Measurements from ENCODE around the gene CDR2.
"Not testable (repeated sequence)": the region's sequence is repeated elsewhere in the genome, so short reads cannot be mapped to it uniquely, and the experiment has no call there.

CDR2 gene

DNA sequence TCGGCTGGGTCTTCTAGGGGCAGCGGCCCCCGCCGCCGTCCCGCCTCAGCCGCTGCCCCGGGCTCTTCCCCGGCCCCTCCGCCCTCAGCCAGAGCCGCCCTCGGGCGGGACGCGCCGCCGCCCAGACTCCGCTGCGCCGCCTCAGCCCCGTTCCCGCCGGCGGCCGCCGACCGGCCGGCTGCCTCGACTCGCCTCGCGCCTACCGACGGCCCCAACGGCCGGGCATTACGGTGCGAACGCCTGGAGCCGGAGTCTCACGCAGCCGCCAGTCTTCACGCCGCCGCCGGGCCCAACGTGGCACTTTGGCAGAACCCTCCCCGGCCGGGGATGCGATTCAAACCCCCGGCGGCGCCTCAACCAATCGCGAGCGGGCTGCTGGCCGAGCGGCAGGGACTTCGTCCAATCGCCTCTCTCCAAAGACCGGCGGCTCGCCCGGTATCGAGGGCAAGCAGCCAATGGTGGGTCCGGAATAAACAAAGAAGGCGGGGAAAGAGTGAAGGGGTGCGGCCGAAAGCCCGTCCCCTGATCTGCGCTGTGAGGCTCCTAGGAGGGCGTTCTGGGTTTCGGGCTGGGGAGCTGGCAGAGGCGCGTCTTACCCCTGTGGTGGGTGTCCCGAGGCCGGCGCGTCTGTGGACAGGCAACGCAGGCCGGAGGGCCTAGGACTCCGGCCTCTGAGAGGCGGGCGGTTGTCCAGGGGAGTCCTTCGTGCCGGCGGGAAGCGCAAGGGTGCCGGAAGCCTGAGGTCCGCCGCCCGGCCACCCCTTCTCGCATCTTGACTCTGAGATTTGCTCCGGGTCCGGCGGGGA lies at the start of gene CDR2:
Gene CDR2 (minus strand): TSS at position 309 of the 806 bp plus-strand sequence. CDS start 310 bp downstream, outside the sequence.
- DNase-seq = peak; percentile 94 to 96

DNA sequence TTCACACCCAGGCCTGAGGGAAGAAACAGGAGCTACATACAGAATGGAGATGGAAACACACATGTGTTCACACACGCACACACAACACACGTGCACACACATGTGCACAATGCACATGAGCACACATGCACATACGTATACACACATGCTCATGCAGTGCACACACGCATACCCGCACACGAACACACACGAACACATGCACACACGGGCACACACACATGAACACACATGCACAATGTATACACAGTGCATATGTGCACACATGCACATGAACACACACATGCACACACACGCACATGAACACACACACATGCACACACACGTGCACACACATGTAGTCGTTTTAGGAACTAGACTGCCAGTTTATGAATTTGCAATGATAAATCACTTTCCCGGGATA lies 49.3 kb upstream of the CDR2 start:
- DNase-seq = no peak

DNA sequence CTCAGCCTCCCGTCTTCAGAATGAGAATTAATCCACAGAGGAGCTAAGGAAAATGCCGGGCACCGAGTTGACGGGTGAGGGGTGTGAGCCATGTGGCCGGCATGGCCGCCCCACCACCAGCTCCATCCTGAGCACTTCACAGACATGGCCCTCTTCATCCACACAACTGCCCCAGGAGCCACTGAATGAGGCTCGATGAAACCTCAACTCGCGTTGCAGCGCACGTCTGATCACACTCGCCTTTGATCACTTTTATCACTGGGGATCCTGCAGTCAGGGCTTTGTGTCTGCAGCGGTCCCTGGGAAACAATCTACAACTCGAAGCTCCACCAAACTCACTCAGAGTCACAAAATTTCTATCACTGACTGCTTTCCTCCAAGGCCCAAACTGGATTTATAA lies 46.7 kb upstream of the CDR2 start:
- no peak for DNase-seq

DNA sequence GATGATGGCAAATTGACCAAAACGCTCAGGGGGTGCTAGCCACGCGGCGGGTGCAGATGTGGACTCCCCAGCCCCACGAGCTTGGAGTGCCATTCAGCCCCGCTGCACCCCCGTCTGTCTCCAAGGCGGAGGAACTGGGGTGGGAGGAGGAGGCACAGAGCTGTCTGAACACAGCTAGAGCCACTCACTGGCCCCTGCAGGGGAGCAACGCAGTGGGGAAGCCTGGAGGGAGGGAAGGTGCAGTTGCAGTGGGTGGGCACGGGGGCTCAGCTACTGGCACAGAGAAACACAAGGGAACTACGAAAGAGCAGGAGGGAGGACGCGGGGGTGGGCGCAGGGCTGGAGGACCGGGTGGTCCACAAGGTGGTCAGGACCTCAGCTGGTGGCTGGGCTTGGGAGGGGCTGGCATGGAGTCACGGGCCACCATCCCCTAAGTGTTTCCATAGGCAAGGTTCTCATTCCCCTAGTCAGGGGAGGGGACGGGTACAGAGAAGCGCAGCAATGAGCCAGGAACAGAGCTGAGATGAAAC lies 46.3 kb upstream of the CDR2 start:
- DNase-seq = no peak

DNA sequence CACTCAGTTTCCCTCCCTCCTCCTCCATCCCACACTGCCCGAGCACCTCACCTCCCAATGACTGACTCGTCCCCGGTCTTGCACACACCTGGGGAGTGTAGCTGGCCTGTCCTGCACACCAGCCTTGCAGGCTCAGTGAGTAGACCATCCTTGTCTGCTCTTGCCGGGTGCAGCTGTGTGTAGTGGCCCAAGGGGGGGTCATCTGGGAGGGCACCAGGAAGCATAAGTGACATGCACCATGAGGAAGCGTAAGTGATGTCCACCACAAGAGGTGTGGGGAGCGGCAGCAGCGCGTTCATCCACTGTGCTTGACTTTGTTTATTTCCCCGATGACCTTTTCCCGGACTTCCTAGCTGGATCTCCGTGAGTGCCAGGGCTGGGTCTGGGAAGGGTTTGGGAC lies 45.5 kb upstream of the CDR2 start:
- no peak for DNase-seq

DNA sequence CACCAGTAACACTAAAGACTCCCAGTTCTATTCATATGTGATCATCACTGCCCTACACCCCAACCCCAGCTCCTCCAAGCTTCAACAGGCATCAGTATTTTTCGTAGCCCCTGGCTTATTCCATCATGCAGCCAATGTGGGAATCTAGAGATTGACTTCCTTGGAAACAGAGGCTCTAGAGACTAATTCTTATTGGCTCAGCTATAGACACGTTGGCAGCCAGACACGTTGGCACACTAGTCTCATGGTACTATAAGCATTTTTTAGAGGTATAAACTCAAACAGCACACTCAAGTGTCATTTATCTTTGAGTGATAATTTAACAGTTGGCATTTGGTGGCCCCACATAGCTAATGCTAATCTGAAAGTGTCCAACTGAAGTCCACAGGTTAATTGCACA lies 44.4 kb upstream of the CDR2 start:
- DNase-seq = no peak

DNA sequence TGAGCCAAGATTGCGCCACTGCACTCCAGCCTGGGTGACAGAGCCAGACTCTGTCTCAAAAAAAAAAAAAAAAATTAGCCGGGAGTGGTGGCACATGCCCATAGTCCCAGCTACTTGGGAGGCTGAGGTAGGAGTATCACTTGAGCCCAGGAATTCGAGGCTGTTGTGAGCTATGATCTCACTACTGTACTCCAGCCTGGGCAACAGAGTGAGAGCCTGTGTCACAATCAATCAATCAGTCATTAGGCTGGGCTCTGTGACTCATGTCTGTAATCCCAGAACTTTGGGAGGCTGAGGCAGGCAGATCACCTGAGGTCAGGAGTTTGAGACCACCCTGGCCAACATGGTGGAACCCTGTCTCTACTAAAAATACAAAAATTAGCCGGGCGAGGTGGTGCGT lies 43.4 kb upstream of the CDR2 start:
- DNase-seq = not testable (repeated sequence)

DNA sequence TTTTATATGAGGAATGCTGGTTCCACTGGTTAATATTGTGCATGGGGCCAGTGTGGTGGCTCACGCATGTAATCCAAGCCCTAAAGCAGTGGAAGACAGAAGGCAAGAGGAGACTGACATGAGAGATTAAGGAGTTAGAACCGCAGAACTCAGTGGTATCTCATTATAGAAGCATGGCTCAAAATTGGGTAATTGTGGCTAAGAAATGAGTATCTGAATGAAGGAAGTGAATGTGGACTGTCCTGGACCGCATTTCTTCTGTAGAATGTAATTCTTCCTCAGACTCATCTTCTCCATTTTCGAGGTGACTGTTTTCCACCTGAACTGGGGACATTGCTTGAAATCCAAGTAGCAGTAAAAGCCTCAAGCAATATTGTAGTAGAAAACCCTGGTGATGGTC lies 42.6 kb upstream of the CDR2 start:
- no peak for DNase-seq

DNA sequence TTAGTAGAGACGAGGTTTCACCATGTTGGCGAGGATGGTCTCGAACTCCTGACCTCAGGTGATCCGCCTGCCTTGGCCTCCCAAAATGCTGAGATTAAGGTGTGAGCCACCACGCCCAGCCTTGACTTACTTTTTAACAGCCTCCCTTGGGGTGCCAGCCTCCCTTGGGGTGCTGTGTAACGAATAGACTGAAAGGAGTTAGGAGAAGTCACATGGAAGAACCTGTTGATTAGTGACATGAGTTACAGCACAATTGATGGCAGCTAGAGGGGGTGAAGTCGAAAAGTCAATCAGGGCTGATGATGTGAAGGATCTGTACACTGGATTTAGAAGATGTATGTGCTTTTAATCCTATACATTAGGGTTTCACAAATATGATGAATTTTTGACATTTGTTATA lies 39.4 kb upstream of the CDR2 start:
- DNase-seq = no peak

DNA sequence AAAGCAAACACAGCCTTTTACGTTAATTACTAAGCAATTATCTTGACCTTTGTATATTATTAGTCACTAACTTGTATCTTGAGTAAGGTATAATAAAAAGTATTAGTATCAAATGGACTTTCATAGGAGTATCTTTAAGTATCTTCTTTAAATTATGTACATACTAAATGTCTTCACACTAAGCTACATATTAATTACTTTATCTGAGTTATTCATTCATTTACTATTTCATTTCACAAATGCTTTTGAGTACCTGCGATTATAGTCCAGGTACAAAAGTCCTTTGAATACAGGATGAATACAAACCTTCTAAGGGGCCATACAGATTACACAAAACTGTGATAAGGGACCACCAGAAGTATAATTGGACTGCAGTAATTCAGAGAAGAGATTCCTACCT lies 33.1 kb upstream of the CDR2 start:
- no peak for DNase-seq

DNA sequence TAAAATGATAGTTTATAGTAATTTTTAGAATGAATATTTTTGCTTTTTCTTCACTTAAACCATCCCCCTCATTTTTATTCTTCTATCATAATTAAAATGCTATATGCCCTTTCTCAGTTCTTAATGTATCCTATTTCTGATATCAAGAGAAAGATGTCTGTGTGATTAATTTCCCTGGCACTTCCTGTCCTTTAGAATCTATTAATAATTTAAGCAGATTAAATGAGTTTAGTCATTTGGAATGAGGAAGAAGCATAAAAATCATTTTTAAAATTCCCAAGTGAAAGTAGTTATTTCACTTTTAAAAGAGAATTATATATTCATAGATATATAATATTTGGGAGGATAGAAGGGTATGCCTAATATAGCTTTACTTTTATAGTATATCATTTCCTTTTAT lies 27.8 kb upstream of the CDR2 start:
- no peak for DNase-seq

DNA sequence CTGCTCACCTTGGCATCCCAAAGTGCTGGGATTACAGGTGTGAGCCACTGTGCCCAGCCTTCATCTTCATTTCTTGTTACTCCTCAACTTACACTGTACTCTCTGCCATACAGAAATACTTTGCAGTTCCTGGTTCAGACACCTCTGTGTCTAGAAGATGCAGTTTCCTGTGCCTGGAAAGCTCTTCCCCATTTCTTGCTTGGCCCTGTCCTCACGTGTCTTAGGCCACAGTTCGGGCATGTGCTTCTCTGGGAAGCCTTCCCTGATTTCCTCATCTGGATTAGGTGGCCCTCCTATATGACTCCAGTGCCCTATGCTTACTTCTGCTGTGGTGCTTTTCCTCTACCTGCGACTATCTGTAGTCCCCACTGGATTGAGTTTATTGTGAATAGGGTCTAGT lies 26.5 kb upstream of the CDR2 start:
- no peak for DNase-seq

DNA sequence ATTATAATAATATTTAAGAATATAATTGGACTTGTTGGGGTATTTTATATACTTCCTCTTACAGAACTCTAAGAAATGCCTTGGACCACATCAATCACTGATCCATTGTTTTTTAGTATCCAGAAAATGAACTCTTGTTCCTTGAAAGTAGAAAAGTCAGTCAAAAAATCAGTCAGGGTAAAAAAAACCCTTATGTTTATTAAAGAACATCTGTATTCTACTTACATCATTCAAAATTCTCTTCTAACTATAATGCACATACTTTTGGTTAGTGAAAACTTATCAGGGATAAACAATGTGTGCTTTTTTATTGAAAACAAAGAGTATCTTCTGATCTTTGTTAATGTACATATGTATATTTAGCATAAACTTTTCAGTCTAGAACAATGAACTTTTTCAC lies 23.5 kb upstream of the CDR2 start:
- no peak for DNase-seq

DNA sequence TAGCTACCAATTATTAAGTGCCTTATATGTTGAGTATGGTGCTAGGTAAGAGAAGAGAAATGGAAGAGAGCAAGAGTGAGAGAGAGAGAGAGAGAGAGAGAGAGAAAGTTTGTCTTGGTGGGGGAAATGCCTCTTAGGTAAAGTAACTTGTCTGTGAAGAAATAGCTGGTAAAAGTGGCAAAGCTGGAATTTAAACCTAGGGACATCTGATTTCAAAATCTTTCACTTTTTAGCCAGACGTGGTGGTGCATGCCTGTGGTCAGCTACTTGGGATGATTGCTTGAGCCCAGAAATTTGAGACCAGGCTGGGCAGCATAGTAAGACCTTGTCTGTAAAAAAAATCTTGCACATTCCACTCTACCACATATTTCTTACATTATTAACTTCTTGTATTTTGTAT lies 23.0 kb upstream of the CDR2 start:
- DNase-seq = no peak

DNA sequence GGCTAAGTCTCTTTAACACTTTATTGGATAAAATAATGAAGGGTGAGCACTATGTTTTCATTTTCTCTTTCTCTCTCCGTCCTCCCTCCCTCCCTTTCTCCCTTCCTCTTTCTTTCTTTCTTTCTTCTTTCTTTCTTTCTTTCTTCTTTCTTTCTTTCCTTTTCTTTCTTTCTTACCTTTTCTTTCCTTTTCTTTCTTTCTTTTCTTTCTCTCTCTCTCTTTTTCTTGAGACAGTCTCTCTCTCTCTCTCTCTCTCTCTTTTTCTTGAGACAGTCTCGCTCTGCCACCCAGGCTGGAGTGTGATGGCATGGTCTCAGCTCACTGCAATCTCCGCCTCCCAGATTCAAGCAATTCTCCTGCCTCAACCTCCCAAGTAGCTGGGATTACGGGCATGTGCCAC lies 21.5 kb upstream of the CDR2 start:
- DNase-seq = no peak

DNA sequence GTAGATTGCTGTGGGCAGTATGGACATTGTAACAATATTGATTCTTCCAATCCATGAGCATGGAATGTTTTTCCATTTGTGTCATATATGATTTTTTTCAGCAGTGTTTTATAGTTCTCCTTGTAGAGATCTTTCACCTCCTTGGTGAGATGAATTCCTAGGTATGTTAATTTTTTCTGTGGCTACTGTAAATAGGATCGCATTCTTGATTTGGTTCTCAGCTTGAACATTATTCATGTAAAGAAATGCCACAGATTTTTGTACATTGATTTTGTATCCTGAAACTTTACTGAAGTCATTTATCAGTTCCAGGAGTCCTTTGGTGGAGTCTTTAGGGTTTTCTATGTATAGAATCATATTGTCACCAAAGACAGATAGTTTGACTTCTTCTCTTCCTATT lies 19.7 kb upstream of the CDR2 start:
- no peak for DNase-seq

DNA sequence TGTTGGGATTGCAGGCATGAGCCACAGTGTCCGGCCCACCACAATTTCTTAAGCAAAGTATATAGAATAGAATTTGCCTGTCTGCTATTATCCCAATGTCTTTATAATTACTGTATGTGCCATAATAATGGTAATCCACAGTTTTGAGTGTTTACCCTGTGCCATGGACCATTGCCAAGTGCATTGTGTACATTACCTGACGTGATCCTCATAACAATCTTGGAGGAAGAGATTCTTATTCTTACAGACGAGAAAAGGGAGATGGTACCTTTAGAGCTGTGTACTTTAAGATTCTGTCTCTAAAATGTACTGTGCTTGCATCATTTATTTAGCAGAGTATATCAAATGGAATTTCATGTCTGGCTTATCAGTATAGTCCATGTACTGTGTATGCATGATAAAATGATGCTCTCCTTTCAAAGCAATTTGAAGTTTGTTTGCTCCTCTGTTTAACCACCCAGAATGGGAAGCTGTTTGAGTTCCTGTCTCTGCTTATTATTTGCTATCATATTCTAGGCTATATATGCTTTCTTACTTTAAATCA lies 13.8 kb upstream of the CDR2 start:
- DNase-seq = no peak

DNA sequence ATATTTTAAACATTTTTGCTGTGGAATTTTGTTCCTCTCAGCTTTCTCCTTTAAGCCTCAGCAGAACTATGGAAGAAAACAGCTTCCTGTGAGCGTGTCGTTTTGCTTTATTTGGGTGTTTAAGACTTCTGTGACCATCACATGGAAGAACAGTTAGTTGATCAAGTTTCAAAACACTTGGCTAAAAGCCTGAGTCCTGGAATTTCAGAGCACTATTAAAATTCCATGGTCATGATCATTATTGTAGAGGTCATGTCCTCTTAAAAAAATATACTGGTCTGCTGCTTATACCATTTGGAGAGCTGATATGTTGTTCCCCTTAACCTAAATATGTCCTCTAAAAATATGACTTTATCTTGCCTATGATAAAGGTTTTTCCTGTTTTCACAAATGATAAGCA lies 12.6 kb upstream of the CDR2 start:
- DNase-seq = no peak

DNA sequence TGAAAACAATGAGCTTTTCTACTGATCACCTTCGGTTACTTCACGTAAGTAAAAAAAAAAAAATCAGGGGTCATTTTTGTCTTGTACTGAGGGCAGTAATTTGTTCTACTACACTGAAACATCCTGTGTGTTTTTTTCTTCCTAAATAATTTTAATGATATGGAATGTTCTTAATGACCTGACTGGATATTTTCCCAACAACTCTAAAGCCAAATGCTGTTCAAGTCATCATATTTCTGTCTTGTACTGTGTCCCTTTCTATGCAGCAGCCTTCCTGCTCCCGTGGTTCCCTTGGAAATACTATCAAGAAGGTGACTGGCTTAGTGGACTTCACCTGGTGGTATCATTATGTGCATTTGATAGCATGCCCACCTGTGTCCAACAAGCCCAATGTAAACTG lies 10.8 kb upstream of the CDR2 start:
- DNase-seq = no peak

DNA sequence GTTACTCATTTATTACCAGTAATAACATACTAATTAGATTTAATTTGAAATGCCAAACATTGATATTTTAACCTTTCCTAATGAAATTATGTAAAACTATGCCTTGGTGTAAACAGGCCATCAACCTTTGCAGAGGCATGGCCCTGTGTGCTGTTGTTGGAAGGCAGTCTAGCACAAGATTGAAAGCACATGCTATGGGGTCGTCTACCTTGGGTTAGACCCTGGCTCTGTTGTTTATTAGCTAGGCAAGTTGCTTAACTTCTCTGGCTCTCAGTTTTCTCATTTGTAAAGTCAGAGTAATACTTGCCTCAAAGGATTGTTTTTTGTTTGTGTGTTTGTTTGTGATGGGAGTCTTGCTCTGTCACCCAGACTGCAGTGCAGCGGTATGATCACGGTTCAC lies 9.4 kb upstream of the CDR2 start:
- no peak for DNase-seq

DNA sequence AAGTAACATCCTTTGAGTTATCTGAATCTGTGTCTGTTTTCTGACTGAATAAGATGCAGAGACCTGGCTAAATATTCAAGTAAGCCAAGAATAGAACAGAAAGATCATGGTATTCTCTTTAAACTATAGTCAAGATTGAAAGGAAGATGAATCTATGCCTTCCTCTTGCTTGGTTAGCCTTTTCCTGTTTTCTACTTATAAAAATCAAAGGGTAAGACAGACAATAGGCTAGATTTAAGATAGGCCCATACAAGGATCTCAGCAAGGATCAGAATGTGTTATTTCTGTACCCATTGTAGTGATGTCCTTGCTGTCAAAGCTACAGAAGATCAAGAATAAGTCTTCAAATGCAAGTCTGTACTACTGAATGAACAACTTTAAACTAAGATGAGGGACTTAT lies 7.0 kb upstream of the CDR2 start:
- no peak for DNase-seq

DNA sequence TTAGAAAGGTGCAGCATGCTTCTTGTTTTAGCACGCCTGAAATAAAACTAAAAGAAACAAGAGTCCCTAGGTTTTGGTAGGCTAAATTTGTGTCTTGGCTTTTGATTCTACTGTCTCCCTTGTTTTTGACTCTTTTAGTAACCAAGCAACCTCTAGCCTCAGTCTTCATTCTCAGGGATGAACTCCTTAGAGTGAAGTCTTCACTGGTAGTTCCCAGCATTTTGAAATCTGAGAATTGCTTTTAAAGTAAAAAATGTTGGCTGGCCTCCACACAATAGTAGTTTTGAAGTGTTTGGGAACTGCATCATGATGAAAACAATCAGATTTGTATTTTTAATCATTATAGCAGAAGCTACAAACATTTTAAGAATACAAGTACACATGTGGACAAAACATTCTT lies 6.1 kb upstream of the CDR2 start:
- no peak for DNase-seq

DNA sequence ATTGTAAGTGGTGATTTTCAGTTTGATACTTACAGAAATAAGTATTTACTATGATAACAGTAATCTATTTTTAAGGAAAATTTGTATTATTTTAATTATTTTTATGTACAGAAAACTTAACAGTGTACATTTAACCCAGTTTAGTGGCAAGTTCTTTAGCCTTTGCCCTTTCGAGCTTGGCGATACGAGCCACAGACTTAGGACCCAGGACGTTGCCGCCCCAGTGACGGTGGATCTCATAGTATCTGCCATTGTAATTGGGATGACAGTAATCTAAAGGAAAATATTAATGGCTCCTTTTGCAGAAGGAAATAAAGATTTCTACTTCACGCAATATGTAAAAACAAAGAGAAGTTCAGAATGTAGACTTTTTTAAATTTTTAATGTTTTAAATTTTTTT lies 5.2 kb upstream of the CDR2 start:
- DNase-seq = no peak

DNA sequence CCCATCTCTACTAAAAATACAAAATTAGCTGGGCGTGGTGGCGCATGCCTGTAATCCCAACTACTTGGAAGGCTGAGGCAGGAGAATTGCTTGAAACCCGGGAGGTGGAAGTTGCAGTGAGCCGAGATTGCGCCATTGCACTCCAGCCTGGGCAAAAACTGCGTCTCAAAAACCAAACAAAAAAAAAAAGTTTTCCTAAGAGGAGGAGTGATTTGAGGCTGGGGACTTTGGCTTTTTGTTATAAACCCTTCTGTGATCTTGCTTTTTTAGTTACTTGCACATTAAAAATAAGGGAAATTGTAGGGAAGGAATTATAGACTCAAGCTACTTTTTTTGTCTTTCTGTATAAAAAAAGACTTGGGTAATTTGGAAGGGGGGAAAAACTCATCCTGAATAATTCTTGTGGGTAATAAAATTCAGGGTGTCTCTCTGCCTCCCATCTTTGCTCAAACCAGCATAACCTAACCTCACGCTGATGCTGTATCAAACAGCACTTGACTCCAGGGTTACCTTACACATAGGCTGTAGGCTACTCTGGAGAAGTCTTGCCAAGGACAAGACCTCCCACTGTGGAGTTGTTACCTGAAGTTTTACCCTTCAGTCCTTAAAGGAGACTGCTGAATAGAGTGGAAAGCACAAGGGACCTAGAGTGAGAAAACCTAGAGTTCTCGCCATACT lies 1.7 kb upstream of the CDR2 start:
- DNase-seq = no peak
